Inflammatory macrophage treated with lipopolysaccharide for 1 hour (primary cell): ENCODE results near the gene LRRC3.

Source experiments
- DNase-seq, 2 donors: peaks; one replicate each; pipeline ENCODE4 v3.0.0-alpha.2; 2020 to 2022

The LRRC3 gene

GRCh38 chr21:44440241-44441040 is 14.9 kb upstream of the LRRC3 start:
- DNase-seq: no peak

- DNase-seq: no peak
Measured at GRCh38 chr21:44441041-44441400, 14.3 kb upstream of the LRRC3 start.

- no peak for DNase-seq
Measured at GRCh38 chr21:44441581-44442265, 13.6 kb upstream of the LRRC3 start.

- DNase-seq: no peak
Measured at GRCh38 chr21:44442266-44443125, 12.8 kb upstream of the LRRC3 start.

GRCh38 chr21:44443291-44443890 is 11.9 kb upstream of the LRRC3 start:
- no peak for DNase-seq

- no peak for DNase-seq
Measured at GRCh38 chr21:44443891-44444285, 11.4 kb upstream of the LRRC3 start.

- no peak for DNase-seq
Measured at GRCh38 chr21:44444286-44444931, 10.9 kb upstream of the LRRC3 start.

GRCh38 chr21:44445145-44445812 is 10.0 kb upstream of the LRRC3 start:
- DNase-seq: no peak

- DNase-seq: no peak
Measured at GRCh38 chr21:44448651-44449131, 6.6 kb upstream of the LRRC3 start.

- DNase-seq: no peak
Measured at GRCh38 chr21:44449473-44450363, 5.6 kb upstream of the LRRC3 start.

- DNase-seq: no peak
Measured at GRCh38 chr21:44450402-44450801, 4.9 kb upstream of the LRRC3 start.

GRCh38 chr21:44450999-44451398 is 4.3 kb upstream of the LRRC3 start:
- no peak for DNase-seq

GRCh38 chr21:44453120-44453519 is 2.2 kb upstream of the LRRC3 start:
- no peak for DNase-seq

GRCh38 chr21:44454058-44454457 is 1.3 kb upstream of the LRRC3 start:
- no peak for DNase-seq

GRCh38 chr21:44455524-44456213 is 359 bp downstream of the LRRC3 start:
- peak; percentile 21 to 40 for DNase-seq

GRCh38 chr21:44456214-44456914 is 1.1 kb downstream of the LRRC3 start:
- no peak for DNase-seq

- no peak for DNase-seq
Measured at GRCh38 chr21:44456915-44457736, 1.8 kb downstream of the LRRC3 start.

GRCh38 chr21:44458971-44459711 is 3.8 kb downstream of the LRRC3 start:
- DNase-seq: peak; percentile 16 to 22
